ENCODE data around the gene CARNS1. TPM values are rescaled to one million over a fixed set of nuclear protein-coding genes. Genes with fewer than 3 reads are reported as not detected.
A peak's percentile ranks its signal among the peaks of the same experiment; 100 is the strongest.
"Not testable (repeated sequence)": the region's sequence is repeated elsewhere in the genome, so short reads cannot be mapped to it uniquely, and the experiment has no call there.

The CARNS1 gene
- total and polyA plus RNA-seq, 4 donors, result 0.38 to 9.3 (median 7.6) TPM

DNA sequence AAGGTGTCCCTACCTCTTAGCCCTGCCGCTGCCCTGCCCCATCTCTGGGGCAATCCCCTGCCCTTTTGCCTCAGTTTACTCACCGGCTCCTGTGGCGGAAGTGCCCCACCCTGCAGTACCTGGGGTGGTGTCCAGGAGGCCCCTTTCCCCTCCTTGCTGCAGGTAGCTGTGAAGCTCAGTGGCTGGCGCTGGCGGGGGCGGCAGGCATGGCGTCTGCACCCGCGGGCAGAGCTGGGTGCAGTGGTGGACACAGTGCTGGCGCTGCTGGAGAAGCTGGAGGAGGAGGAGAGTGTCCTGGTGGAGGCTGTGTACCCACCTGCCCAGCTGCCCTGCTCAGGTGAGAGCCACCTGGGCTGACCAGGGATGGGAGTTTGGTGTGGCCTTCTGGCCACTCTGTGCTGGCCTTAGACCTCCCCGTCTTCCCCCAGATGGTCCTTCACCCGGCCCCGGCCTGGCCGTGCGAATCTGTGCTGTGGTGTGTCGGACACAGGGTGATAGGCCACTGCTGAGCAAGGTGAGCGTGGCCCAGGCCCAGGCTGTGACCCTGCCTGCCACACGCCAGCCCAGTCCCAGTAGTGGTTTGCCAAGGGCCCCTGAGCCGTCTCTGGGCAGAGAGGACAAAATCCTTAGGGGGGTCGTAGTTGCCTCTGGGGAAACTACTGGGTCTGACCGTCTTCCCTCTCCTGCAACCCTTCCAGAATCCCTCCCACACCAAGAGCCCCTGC, 4.0 kb downstream of the CARNS1 start:
- H3K36me3 ChIP-seq (ENCODE audit: control insufficient read depth in 1 of 2, insufficient read depth in 2 of 2, low read length in 1 of 2), result no peaks in the 10 kb centered on the region
- DNase-seq, result no peak
- H3K4me1 ChIP-seq (ENCODE audit: control insufficient read depth in 1 of 2, insufficient read depth in 2 of 2, low read length in 2 of 2), result no peaks in the 10 kb centered on the region
- ATAC-seq (ENCODE audit: low FRiP score), result no peak
- peak overlapping the region in 1 of 2 donors; percentile 86 for H3K27ac ChIP-seq (ENCODE audit: low read depth in 1 of 2, low read length in 2 of 2)
- WGBS, 2 donors, result 93 to 95% methylated on average over 20 to 21 of the region's 21 CpGs
- no peaks in the 10 kb centered on the region for H3K9me3 ChIP-seq (ENCODE audit: control insufficient read depth, low read length)
- H3K4me3 ChIP-seq (ENCODE audit: low read length in 2 of 2), result no peak overlapping the region
- no peaks in the 10 kb centered on the region for H3K27me3 ChIP-seq (ENCODE audit: control insufficient read depth in 1 of 2, insufficient read depth in 2 of 2, low read length in 1 of 2)
- intact Hi-C loops (cut with DNase I), result no loop called here

DNA sequence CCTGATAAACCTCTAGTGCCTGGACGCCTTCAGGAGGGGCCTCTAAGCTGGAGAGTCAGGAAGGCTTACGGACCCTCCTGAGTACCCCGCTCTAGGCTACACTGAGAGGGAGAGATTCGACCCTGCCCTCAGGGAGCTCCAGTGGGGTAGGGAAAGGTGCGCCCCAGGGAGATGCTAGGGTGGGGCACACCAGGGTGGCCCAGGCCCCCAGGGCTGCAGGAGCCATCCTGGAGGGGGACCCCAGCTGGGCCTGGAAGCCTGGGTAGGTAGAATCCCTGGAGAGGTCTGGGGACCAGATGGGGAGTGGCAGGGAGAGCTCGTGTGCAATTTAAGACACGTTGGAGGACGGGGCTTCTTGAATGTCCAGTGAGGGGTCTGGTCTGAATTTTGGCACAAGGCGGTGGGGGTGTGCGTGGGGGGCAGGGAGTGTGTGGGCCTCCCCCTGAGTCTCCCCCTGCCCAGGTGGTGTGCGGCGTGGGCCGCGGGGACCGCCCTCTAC, 4.7 kb downstream of the CARNS1 start:
- no peaks in the 10 kb centered on the region for H3K27me3 ChIP-seq (ENCODE audit: control insufficient read depth in 1 of 2, insufficient read depth in 2 of 2, low read length in 1 of 2)
- intact Hi-C loops (cut with DNase I), result no loop called here
- 34 to 40% methylated on average over 15 of the region's 15 CpGs for WGBS, 2 donors
- no peak for ATAC-seq (ENCODE audit: low FRiP score)
- H3K4me3 ChIP-seq (ENCODE audit: low read length in 2 of 2), result peak overlapping the region; percentile 30 to 63
- H3K36me3 ChIP-seq (ENCODE audit: control insufficient read depth in 1 of 2, insufficient read depth in 2 of 2, low read length in 1 of 2), result no peaks in the 10 kb centered on the region
- peak overlapping the region; percentile 19 to 86 for H3K27ac ChIP-seq (ENCODE audit: low read depth in 1 of 2, low read length in 2 of 2)
- DNase-seq, result no peak
- no peaks in the 10 kb centered on the region for H3K4me1 ChIP-seq (ENCODE audit: control insufficient read depth in 1 of 2, insufficient read depth in 2 of 2, low read length in 2 of 2)
- H3K9me3 ChIP-seq (ENCODE audit: control insufficient read depth, low read length), result no peaks in the 10 kb centered on the region

DNA sequence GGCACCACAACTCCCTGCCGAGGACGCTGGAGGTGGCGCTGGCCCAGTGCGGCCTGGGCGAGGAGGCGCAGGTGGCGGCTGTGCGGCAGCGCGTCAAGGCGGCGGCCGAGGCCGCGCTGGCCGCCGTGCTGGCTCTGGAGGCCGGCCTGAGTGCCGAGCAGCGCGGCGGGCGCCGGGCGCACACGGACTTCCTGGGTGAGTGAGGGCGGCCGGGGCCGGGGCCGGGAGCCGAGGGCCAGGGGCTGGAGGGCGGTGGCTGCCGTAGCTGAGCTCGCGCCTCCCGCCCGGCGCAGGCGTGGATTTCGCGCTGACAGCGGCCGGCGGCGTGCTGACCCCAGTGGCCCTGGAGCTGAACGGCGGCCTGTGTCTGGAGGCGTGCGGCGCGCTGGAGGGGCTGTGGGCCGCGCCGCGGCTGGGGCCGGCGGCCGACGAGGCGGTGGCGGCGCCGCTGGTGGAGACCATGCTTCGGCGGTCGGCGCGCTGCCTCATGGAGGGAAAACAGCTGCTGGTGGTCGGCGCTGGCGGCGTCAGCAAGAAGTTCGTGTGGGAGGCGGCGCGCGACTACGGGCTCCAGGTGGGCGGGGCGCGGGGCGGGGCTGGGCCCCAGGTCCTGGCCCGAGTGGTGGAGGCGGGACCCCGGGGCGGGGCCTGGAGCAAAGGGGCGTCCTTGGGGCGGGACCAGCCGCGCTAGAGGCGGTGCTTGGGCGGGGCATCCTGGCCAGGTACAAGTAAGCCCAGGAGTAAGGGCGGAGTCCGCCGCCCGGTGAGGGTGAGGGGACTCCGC, 5.4 kb downstream of the CARNS1 start:
- H3K36me3 ChIP-seq (ENCODE audit: control insufficient read depth in 1 of 2, insufficient read depth in 2 of 2, low read length in 1 of 2), result no peaks in the 10 kb centered on the region
- H3K27me3 ChIP-seq (ENCODE audit: control insufficient read depth in 1 of 2, insufficient read depth in 2 of 2, low read length in 1 of 2), result no peaks in the 10 kb centered on the region
- intact Hi-C loops (cut with DNase I), result no loop called here
- peak overlapping the region; percentile 19 to 86 for H3K27ac ChIP-seq (ENCODE audit: low read depth in 1 of 2, low read length in 2 of 2)
- ATAC-seq (ENCODE audit: low FRiP score) (peak; percentile 95), DNase-seq (peak; percentile 97 to 99)
- H3K4me1 ChIP-seq (ENCODE audit: control insufficient read depth in 1 of 2, insufficient read depth in 2 of 2, low read length in 2 of 2), result no peaks in the 10 kb centered on the region
- H3K4me3 ChIP-seq (ENCODE audit: low read length in 2 of 2), result peak overlapping the region; percentile 30 to 63
- 0 to 1% methylated on average over 77 to 97 of the region's 97 CpGs for WGBS, 2 donors
- H3K9me3 ChIP-seq (ENCODE audit: control insufficient read depth, low read length), result no peaks in the 10 kb centered on the region

DNA sequence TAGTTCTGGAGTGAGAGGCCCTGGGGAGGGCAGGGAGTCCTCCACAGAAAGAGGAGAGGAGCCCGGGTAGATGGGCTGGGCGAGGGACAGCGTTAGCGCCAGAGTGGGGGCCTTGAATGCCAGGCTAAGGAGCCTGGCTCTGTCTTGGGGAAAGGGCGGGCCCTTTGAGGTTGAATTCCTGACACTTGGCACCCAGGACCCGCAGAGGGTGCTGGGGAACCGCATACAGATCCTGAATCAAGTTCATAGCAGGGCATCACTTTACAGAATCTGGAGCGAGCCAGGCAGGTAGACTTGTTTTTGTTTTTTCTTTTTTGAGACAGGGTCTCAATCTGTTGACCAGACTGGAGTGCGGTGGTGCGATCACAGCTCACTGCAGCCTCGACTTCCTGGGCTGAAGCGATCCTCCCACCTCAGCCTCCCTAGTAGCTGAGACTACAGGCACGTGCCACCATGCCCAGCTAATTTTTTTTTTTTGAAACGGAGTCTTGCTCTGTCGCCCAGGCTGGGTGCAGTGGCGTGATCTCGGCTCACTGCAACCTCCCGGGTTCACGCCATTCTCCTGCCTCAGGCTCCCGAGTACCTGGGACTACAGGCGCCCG, 6.1 kb downstream of the CARNS1 start:
- Histone ChIP-seq H3K27me3 (ENCODE audit: control insufficient read depth in 1 of 2, insufficient read depth in 2 of 2, low read length in 1 of 2) (no peaks in the 10 kb centered on the region), H3K36me3 (ENCODE audit: control insufficient read depth in 1 of 2, insufficient read depth in 2 of 2, low read length in 1 of 2) (no peaks in the 10 kb centered on the region), H3K27ac (ENCODE audit: low read depth in 1 of 2, low read length in 2 of 2) (peak overlapping the region in 1 of 2 donors; percentile 28), H3K4me1 (ENCODE audit: control insufficient read depth in 1 of 2, insufficient read depth in 2 of 2, low read length in 2 of 2) (no peaks in the 10 kb centered on the region), H3K9me3 (ENCODE audit: control insufficient read depth, low read length) (no peaks in the 10 kb centered on the region), H3K4me3 (ENCODE audit: low read length in 2 of 2) (no peak overlapping the region)
- intact Hi-C loops (cut with DNase I), result no loop called here
- ATAC-seq (ENCODE audit: low FRiP score) (no peak), DNase-seq (no peak)
- 81% methylated on average over 22 of the region's 22 CpGs for WGBS, 2 donors

GRCh38 chr11:67422891-67423290, 7.4 kb downstream of the CARNS1 start:
- H3K27ac ChIP-seq (ENCODE audit: low read depth in 1 of 2, low read length in 2 of 2), result no peak overlapping the region
- intact Hi-C loops (cut with DNase I), result no loop called here
- no peaks in the 10 kb centered on the region for H3K36me3 ChIP-seq (ENCODE audit: control insufficient read depth in 1 of 2, insufficient read depth in 2 of 2, low read length in 1 of 2)
- no peak for DNase-seq
- no peaks in the 10 kb centered on the region for H3K27me3 ChIP-seq (ENCODE audit: control insufficient read depth in 1 of 2, insufficient read depth in 2 of 2, low read length in 1 of 2)
- no peak overlapping the region for H3K4me3 ChIP-seq (ENCODE audit: low read length in 2 of 2)
- no peak for ATAC-seq (ENCODE audit: low FRiP score)
- H3K4me1 ChIP-seq (ENCODE audit: control insufficient read depth in 1 of 2, insufficient read depth in 2 of 2, low read length in 2 of 2), result no peaks in the 10 kb centered on the region
- WGBS, 2 donors, result 75 to 78% methylated on average over 6 of the region's 6 CpGs
- H3K9me3 ChIP-seq (ENCODE audit: control insufficient read depth, low read length), result no peaks in the 10 kb centered on the region

DNA sequence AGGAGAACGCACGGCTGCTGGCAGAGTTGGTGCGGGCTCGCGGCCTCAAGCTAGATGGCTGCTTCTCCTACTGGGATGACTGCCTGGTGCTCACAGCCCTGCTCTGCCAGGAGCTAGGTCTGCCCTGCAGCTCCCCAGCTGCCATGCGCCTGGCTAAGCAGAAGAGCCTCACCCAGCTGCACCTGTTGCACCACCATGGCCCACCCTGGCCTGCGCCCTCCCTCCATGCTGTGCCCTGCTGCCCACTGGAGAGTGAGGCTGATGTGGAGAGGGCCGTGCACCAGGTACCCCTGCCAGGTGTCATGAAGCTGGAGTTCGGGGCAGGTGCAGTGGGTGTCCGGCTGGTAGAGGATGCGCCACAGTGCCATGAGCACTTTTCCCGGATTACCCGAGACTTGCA, 8.0 kb downstream of the CARNS1 start:
- no peaks in the 10 kb centered on the region for H3K9me3 ChIP-seq (ENCODE audit: control insufficient read depth, low read length)
- no peaks in the 10 kb centered on the region for H3K36me3 ChIP-seq (ENCODE audit: control insufficient read depth in 1 of 2, insufficient read depth in 2 of 2, low read length in 1 of 2)
- no peaks in the 10 kb centered on the region for H3K27me3 ChIP-seq (ENCODE audit: control insufficient read depth in 1 of 2, insufficient read depth in 2 of 2, low read length in 1 of 2)
- no peaks in the 10 kb centered on the region for H3K4me1 ChIP-seq (ENCODE audit: control insufficient read depth in 1 of 2, insufficient read depth in 2 of 2, low read length in 2 of 2)
- intact Hi-C loops (cut with DNase I), result no loop called here
- WGBS, 2 donors, result 92 to 95% methylated on average over 13 of the region's 13 CpGs
- DNase-seq (no peak), ATAC-seq (ENCODE audit: low FRiP score) (no peak)
- H3K27ac ChIP-seq (ENCODE audit: low read depth in 1 of 2, low read length in 2 of 2), result no peak overlapping the region
- H3K4me3 ChIP-seq (ENCODE audit: low read length in 2 of 2), result no peak overlapping the region

GRCh38 chr11:67423891-67424613, 8.6 kb downstream of the CARNS1 start:
- H3K4me1 ChIP-seq (ENCODE audit: control insufficient read depth in 1 of 2, insufficient read depth in 2 of 2, low read length in 2 of 2), result no peaks in the 10 kb centered on the region
- no peak for DNase-seq
- no peak overlapping the region for H3K4me3 ChIP-seq (ENCODE audit: low read length in 2 of 2)
- H3K36me3 ChIP-seq (ENCODE audit: control insufficient read depth in 1 of 2, insufficient read depth in 2 of 2, low read length in 1 of 2), result no peaks in the 10 kb centered on the region
- intact Hi-C loops (cut with DNase I), result no loop called here
- ATAC-seq (ENCODE audit: low FRiP score), result no peak
- no peaks in the 10 kb centered on the region for H3K9me3 ChIP-seq (ENCODE audit: control insufficient read depth, low read length)
- H3K27me3 ChIP-seq (ENCODE audit: control insufficient read depth in 1 of 2, insufficient read depth in 2 of 2, low read length in 1 of 2), result no peaks in the 10 kb centered on the region
- no peak overlapping the region for H3K27ac ChIP-seq (ENCODE audit: low read depth in 1 of 2, low read length in 2 of 2)
- 86 to 88% methylated on average over 34 of the region's 34 CpGs for WGBS, 2 donors

GRCh38 chr11:67427364-67427859, 11.9 kb downstream of the CARNS1 start:
- H3K27ac ChIP-seq (ENCODE audit: low read depth in 1 of 2, low read length in 2 of 2); H3K4me3 ChIP-seq (ENCODE audit: low read length in 2 of 2); H3K27me3 ChIP-seq (ENCODE audit: control insufficient read depth in 1 of 2, insufficient read depth in 2 of 2, low read length in 1 of 2); H3K4me1 ChIP-seq (ENCODE audit: control insufficient read depth in 1 of 2, insufficient read depth in 2 of 2, low read length in 2 of 2); ATAC-seq (ENCODE audit: low FRiP score); H3K36me3 ChIP-seq (ENCODE audit: control insufficient read depth in 1 of 2, insufficient read depth in 2 of 2, low read length in 1 of 2); intact Hi-C loops (cut with DNase I); H3K9me3 ChIP-seq (ENCODE audit: control insufficient read depth, low read length); DNase-seq: not testable (repeated sequence)
- WGBS, 2 donors, result 78% methylated on average over 19 of the region's 19 CpGs

All from aorta (tissue), 5 donors.